Activated CD4-positive, alpha-beta T cell treated with anti-CD3 and anti-CD28 coated beads, Interleukin-2, amount 10 ng/mL, durations not matched to agents 24 days and 14 days (primary cell): ENCODE data around the gene QSER1. TPM values are rescaled to one million over a fixed set of nuclear protein-coding genes. Genes with fewer than 3 reads are reported as not detected.
"Not testable (repeated sequence)": the region's sequence is repeated elsewhere in the genome, so short reads cannot be mapped to it uniquely, and the experiment has no call there.

Source experiments
- DNase-seq: peaks from one replicate; pipeline ENCODE4 v3.0.0; 2022
- H3K27ac Mint-ChIP-seq: one replicate; pipeline ENCODE4 v1.8.0; 2022; ENCODE audit warnings: mild to moderate bottlenecking, mixed read lengths
- H3K27me3 Mint-ChIP-seq: one replicate; pipeline ENCODE4 v1.8.0; 2022; ENCODE audit warnings: mixed read lengths
- H3K36me3 Mint-ChIP-seq: one replicate; pipeline ENCODE4 v1.8.0; 2022; ENCODE audit warnings: low read depth, mild to moderate bottlenecking, mixed read lengths
- H3K4me1 Mint-ChIP-seq: one replicate; pipeline ENCODE4 v1.8.0; 2021; ENCODE audit warnings: mixed read lengths
- H3K4me3 Mint-ChIP-seq: one replicate; pipeline ENCODE4 v1.8.0; 2022; ENCODE audit warnings: mild to moderate bottlenecking, moderate library complexity, mixed read lengths
- H3K9me3 Mint-ChIP-seq: one replicate; pipeline ENCODE4 v1.8.0; 2021; ENCODE audit warnings: mixed read lengths
- intact Hi-C: fragments of 100-400 bp; cut with micrococcal nuclease; formaldehyde crosslinking; loops from one replicate; pipeline ENCODE4 v1.15.1; 2023
- total RNA-seq: library from RNA; stranded (reverse); gene quantifications from 2 replicates; pipeline ENCODE4 v1.2.3, GENCODE V29; 2022

Gene QSER1
- total RNA-seq, 1 donor from 2014 or later: 18.9 TPM

DNA sequence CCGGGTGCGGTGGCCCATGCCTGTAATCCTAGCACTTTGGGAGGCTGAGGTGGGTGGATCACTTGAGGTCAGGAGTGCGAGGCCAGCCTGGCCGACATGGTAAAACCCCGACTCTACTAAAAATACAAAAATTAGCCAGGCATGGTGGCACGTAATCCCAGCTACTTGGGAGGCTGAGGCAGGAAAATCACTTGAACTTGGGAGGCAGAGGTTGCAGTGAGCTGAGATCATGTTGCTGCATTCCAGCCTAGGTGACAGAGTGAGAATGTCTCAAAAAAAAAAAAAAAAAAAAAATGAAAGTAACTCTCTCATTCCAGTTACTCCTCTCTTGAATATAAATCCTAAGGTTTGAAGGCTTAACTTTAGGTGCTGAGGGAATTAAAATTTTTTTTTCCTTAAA is 136.6 kb downstream of the QSER1 start:
- peaks cover 41% of the 10 kb centered on the region for H3K27me3 Mint-ChIP-seq
- intact Hi-C loops, DNase-seq, H3K9me3 Mint-ChIP-seq, H3K27ac Mint-ChIP-seq, H3K36me3 Mint-ChIP-seq, H3K4me1 Mint-ChIP-seq, H3K4me3 Mint-ChIP-seq: not testable (repeated sequence)

Other genes with a start within 250 kb of the QSER1 start
- not detected in 2 replicates for gene CCDC73, start 98.1 kb upstream of the QSER1 start, total RNA-seq
- gene PRRG4, start 62.9 kb upstream of the QSER1 start, total RNA-seq: 0.56 and 0.85 TPM in 2 replicates
- 0.64 and 0.84 TPM in 2 replicates for gene DEPDC7, start 123.1 kb downstream of the QSER1 start, total RNA-seq
- 12.5 and 14.4 TPM in 2 replicates for gene TCP11L1, start 146.8 kb downstream of the QSER1 start, total RNA-seq